Measurements from ENCODE around the gene CARD19. TPM values are rescaled to one million over a fixed set of nuclear protein-coding genes. Genes with fewer than 3 reads are reported as not detected.

CARD19 gene
- total RNA-seq, 1 donor from 2014 or later: 24.5 TPM

DNA sequence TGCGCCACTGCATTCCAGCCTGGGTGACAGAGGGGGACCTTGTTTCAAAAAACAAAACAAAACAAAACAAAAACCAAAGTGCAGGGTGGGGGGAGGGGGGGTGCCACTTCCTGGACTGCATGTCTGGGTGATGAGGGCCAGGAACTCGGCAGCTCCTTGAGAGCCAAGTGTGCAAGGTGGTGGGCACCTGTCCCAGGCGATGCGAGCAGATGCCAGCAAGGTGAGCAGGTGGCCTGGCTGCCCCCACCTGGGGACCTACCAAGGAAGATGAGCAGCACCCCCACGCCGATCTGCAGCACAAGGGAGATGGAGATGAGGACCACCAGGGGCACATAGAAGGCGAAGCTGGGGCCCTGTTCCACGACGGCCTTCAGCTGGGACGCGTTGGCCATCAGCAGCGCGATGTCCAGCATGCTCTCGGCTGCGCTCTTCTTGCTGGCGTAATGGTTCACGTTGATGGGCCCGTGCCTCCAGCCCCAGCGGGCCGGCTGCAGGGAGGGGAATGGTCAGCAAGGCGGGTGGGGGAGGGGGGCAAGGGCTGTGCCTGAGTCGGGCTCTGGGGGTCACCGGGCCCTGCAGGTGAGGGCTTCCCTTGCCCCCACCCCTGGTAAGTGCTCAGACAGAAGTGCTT, 30.2 kb downstream of the CARD19 start:
- Histone ChIP-seq H3K36me3 (ENCODE audit: control insufficient read depth in 3 of 3, insufficient read depth in 3 of 3, low read length in 3 of 3) (peaks cover 18 to 25% (median 23%) of the 10 kb centered on the region in 3 donors), H3K9me3 (ENCODE audit: control insufficient read depth in 3 of 3, low read length in 3 of 3) (no peaks in the 10 kb centered on the region), H3K9ac (ENCODE audit: low read depth in 1 of 3, low read length in 3 of 3) (peak overlapping the region in 2 of 3 donors; percentile 34 to 66), H3K4me3 (ENCODE audit: low read length in 3 of 3) (peak overlapping the region in 1 of 3 donors; percentile 30), H3K27ac (ENCODE audit: low read depth, low read length) (peak overlapping the region; percentile 70), H3K4me1 (ENCODE audit: control insufficient read depth in 3 of 3, insufficient read depth in 3 of 3, low read length in 3 of 3) (peaks cover 54 to 61% (median 60%) of the 10 kb centered on the region in 3 donors), H3K27me3 (ENCODE audit: control insufficient read depth in 3 of 3, insufficient read depth in 3 of 3, low read length in 3 of 3) (no peaks in the 10 kb centered on the region)

DNA sequence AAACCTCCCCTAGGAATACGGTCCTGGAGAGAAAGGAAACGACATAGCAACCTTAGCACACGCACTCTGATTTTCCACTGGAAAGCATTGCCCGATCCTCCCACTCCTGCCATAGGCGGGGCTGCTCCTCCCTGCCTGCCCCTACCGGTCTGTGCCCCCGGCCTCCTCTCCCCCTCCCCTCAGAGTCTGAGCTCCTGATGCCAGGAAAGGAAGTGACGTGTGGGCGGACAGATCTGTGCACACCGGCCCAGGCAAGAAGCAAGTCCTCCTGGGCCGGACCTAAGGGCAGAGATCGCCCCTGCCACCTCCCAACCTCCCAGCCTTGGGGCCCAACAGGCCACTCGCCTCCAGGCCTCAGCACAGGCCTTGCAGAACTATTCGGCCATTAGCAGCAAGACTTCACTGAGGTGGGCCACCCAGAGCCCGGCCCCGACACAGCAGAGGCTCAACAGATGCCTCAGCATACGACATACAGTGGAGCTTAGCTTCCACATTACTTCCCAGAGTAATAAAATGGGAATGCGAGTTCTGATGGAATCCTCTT, 30.9 kb downstream of the CARD19 start:
- Histone ChIP-seq H3K9me3 (ENCODE audit: control insufficient read depth in 3 of 3, low read length in 3 of 3) (no peaks in the 10 kb centered on the region), H3K4me1 (ENCODE audit: control insufficient read depth in 3 of 3, insufficient read depth in 3 of 3, low read length in 3 of 3) (peaks cover 61 to 66% (median 62%) of the 10 kb centered on the region in 3 donors), H3K4me3 (ENCODE audit: low read length in 3 of 3) (peak overlapping the region in 1 of 3 donors; percentile 30), H3K9ac (ENCODE audit: low read depth in 1 of 3, low read length in 3 of 3) (peak overlapping the region; percentile 34 to 70 (median 66)), H3K27ac (ENCODE audit: low read depth, low read length) (peak overlapping the region; percentile 70), H3K36me3 (ENCODE audit: control insufficient read depth in 3 of 3, insufficient read depth in 3 of 3, low read length in 3 of 3) (peaks cover 14 to 20% (median 18%) of the 10 kb centered on the region in 3 donors), H3K27me3 (ENCODE audit: control insufficient read depth in 3 of 3, insufficient read depth in 3 of 3, low read length in 3 of 3) (no peaks in the 10 kb centered on the region)

DNA sequence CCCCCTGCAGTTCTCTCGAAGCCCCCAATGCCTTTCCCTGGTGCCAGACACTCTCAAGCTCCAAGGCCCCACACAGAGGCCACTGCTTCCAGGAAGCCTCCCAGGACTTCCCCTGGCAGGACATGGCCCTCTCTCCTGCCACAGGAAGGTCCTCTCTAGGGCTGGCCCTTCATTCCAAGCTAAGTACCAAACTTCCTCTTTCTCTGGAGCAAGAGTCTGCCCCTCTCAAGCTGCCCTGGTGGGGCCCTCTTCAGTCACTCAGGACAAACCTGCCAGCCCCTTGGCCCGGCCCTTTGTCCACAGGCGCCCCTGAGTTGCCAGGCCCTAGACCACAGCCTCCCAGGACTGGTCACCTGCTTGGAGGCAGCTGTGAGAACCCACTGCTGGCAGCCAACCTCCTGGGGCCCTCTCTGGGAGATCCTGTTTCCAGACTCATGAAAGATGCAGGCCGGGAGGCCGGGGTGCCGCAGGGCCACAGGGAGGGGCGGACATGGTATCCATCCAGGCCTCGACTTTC, 31.4 kb downstream of the CARD19 start:
- Histone ChIP-seq H3K27me3 (ENCODE audit: control insufficient read depth in 3 of 3, insufficient read depth in 3 of 3, low read length in 3 of 3) (no peaks in the 10 kb centered on the region), H3K36me3 (ENCODE audit: control insufficient read depth in 3 of 3, insufficient read depth in 3 of 3, low read length in 3 of 3) (peaks cover 13 to 20% (median 16%) of the 10 kb centered on the region in 3 donors), H3K4me1 (ENCODE audit: control insufficient read depth in 3 of 3, insufficient read depth in 3 of 3, low read length in 3 of 3) (peaks cover 65 to 69% (median 67%) of the 10 kb centered on the region in 3 donors), H3K27ac (ENCODE audit: low read depth, low read length) (peak overlapping the region; percentile 70), H3K9me3 (ENCODE audit: control insufficient read depth in 3 of 3, low read length in 3 of 3) (no peaks in the 10 kb centered on the region), H3K9ac (ENCODE audit: low read depth in 1 of 3, low read length in 3 of 3) (peak overlapping the region; percentile 50 to 70 (median 66)), H3K4me3 (ENCODE audit: low read length in 3 of 3) (peak overlapping the region in 1 of 3 donors; percentile 4)

DNA sequence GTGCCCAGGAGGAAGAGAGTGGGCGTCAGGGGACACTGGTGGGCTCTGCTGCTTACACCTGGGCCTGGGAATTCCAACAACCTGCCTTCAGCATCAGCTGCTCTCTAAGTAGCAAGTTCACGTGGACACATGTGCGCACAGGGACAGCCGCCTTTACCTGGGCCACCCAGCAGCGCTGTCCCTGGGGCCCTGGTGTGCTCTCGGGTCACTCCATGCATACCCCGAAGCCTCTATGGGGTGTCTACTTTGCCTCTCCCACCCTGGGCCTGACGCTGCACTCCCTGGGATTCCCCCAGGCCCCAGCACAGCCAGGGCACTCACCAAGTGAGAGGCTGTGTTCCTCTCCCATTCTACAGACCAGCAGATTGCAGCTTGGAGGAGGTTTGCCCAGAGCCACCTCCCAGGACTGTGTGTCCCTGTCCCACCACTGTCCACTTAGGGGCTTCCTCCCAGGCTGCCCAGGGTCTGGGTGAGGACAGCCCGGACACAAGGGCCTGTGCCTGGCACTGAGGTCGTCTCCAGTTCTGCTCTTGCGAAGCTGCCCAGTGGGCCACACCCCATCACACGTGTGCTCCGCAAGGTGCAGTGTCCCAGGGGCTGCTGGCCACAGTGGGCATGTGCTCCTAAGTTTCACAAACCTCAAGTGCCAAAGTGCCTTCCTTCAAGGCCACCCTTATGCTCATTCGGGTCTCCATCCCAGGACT, 32.1 kb downstream of the CARD19 start:
- no peaks in the 10 kb centered on the region for H3K27me3 ChIP-seq (ENCODE audit: control insufficient read depth in 3 of 3, insufficient read depth in 3 of 3, low read length in 3 of 3)
- peaks cover 11 to 20% (median 16%) of the 10 kb centered on the region in 3 donors for H3K36me3 ChIP-seq (ENCODE audit: control insufficient read depth in 3 of 3, insufficient read depth in 3 of 3, low read length in 3 of 3)
- peak overlapping the region in 2 of 3 donors; percentile 50 to 66 for H3K9ac ChIP-seq (ENCODE audit: low read depth in 1 of 3, low read length in 3 of 3)
- peaks cover 67 to 73% (median 71%) of the 10 kb centered on the region in 3 donors for H3K4me1 ChIP-seq (ENCODE audit: control insufficient read depth in 3 of 3, insufficient read depth in 3 of 3, low read length in 3 of 3)
- peak overlapping the region; percentile 70 for H3K27ac ChIP-seq (ENCODE audit: low read depth, low read length)
- peak overlapping the region in 1 of 3 donors; percentile 4 for H3K4me3 ChIP-seq (ENCODE audit: low read length in 3 of 3)
- no peaks in the 10 kb centered on the region for H3K9me3 ChIP-seq (ENCODE audit: control insufficient read depth in 3 of 3, low read length in 3 of 3)

DNA sequence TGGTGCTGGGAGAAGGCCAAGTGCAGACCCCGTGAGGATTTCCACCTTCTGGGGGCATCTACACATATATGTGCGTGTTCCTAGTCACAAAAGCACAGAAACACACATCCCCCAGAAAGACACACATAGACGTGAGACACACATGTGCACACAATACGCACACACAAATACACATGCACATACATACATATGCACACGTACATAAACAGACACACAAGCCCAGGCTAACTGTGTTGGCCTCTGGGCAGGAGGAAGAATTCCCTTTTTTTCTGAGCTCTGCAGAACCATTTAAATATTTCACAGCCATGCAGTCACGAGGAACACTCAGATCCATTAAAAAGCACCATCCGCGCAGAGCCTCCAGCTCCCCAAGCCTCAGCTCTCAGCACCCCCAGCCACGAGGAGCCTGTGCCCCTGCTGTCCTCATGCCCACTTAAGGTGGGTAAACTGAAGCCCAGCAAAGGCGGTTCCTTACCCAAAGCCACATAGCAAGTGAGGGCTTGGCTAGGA, 32.8 kb downstream of the CARD19 start:
- Histone ChIP-seq H3K4me1 (ENCODE audit: control insufficient read depth in 3 of 3, insufficient read depth in 3 of 3, low read length in 3 of 3) (peaks cover 70 to 77% (median 75%) of the 10 kb centered on the region in 3 donors), H3K4me3 (ENCODE audit: low read length in 3 of 3) (no peak overlapping the region), H3K27me3 (ENCODE audit: control insufficient read depth in 3 of 3, insufficient read depth in 3 of 3, low read length in 3 of 3) (no peaks in the 10 kb centered on the region), H3K36me3 (ENCODE audit: control insufficient read depth in 3 of 3, insufficient read depth in 3 of 3, low read length in 3 of 3) (peaks cover 8 to 15% (median 11%) of the 10 kb centered on the region in 3 donors), H3K9me3 (ENCODE audit: control insufficient read depth in 3 of 3, low read length in 3 of 3) (no peaks in the 10 kb centered on the region), H3K27ac (ENCODE audit: low read depth, low read length) (peak overlapping the region; percentile 70), H3K9ac (ENCODE audit: low read depth in 1 of 3, low read length in 3 of 3) (peak overlapping the region in 2 of 3 donors; percentile 61 to 66)

DNA sequence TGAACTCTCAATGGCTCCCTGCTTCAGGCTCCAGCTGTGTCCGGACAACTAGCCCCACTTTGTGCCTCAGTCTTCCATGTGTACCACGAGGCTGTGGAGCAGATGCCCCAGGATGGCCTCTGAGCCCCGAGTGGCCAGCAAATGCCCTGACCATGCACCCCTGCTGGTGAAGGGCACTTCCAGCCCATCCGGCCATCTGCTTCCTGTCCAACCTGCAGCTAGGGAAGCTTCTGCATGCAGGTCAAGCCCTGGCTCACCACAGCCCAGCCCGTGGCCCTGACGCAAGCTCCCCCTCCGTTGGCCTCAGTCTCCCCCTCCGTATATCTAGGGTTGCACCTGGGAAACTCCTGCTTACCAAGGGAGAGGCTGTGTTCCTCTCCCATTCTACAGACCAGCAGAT, 33.3 kb downstream of the CARD19 start:
- Histone ChIP-seq H3K9ac (ENCODE audit: low read depth in 1 of 3, low read length in 3 of 3) (peak overlapping the region; percentile 50 to 61 (median 57)), H3K27me3 (ENCODE audit: control insufficient read depth in 3 of 3, insufficient read depth in 3 of 3, low read length in 3 of 3) (no peaks in the 10 kb centered on the region), H3K9me3 (ENCODE audit: control insufficient read depth in 3 of 3, low read length in 3 of 3) (no peaks in the 10 kb centered on the region), H3K4me1 (ENCODE audit: control insufficient read depth in 3 of 3, insufficient read depth in 3 of 3, low read length in 3 of 3) (peaks cover 70 to 77% (median 75%) of the 10 kb centered on the region in 3 donors), H3K27ac (ENCODE audit: low read depth, low read length) (peak overlapping the region; percentile 94), H3K4me3 (ENCODE audit: low read length in 3 of 3) (peak overlapping the region in 1 of 3 donors; percentile 27), H3K36me3 (ENCODE audit: control insufficient read depth in 3 of 3, insufficient read depth in 3 of 3, low read length in 3 of 3) (peaks cover 4 to 11% (median 7%) of the 10 kb centered on the region in 3 donors)

DNA sequence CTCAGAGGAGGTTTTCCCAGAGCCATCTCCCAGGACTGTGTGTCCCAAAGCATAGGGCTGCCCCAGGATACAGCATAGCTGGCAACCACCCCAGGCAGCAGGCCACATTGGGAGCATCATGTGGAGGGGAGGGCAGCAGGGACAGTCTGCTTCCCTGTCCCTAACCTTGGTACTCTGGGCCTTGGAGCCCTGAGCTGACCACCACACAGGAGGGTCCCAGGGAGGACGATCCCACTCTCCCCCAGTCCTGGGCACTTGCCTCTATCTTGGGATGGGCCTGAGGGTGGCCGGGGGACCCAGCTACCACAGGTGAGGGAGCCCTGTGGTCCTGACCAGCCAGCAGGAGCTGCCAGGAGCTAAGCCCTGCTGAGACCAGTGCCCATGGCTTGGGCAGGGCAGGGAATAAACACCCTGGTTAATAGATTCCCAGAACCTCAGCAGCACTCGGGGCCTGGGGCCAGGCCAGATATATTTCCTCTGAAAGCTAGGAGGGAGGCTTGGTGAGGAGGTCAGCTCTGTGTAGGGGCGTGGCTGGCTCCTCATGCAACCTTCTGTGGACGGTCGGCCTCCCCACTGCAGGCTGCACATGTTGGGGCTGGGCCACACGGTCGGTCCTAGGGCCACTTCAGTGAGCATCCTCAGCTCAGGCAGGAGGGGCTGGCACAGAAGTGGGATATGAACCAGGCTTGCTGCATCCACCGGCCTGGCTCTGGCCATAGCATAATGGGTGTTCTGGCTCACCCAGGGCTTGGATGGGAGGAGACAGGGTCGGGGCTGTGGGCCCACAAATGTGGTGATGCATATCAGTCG, 33.9 kb downstream of the CARD19 start:
- peak overlapping the region in 1 of 3 donors; percentile 27 for H3K4me3 ChIP-seq (ENCODE audit: low read length in 3 of 3)

DNA sequence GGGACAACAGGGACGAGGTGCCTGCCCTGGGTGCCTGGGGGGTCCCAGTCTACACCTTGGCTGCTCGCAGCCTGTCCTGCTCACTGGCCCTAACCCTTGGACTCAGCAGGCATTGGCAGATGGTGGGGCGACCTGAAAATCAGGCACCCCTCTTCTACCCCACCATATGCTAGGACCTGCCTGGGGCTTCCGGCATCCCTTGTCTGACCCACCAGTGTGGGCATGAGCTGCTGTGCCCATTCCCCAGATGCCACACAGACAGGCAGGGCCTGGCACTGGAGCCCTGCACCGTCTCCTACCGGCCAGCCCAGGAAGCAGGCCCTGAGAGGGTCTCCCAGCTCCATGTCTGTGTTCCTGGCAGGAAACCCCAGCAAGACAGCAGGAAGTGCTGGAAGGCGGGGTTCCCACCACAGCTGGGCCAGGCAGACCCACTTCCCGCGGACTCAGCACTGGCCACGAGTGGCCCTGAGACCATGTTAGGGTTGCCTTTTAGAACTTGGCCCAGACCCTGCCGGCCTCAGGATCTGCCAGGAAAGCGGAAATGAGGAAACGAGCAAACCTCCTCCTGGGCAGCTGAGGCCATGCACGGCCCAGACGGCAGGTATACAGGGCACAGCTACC, 35.0 kb downstream of the CARD19 start:
- peak overlapping the region; percentile 94 for H3K27ac ChIP-seq (ENCODE audit: low read depth, low read length)
- H3K4me1 ChIP-seq (ENCODE audit: control insufficient read depth in 3 of 3, insufficient read depth in 3 of 3, low read length in 3 of 3): peaks cover 86 to 89% (median 87%) of the 10 kb centered on the region in 3 donors
- H3K9me3 ChIP-seq (ENCODE audit: control insufficient read depth in 3 of 3, low read length in 3 of 3): no peaks in the 10 kb centered on the region
- peaks cover 0 to 2% (median 0%) of the 10 kb centered on the region in 3 donors for H3K36me3 ChIP-seq (ENCODE audit: control insufficient read depth in 3 of 3, insufficient read depth in 3 of 3, low read length in 3 of 3)
- no peaks in the 10 kb centered on the region for H3K27me3 ChIP-seq (ENCODE audit: control insufficient read depth in 3 of 3, insufficient read depth in 3 of 3, low read length in 3 of 3)
- peak overlapping the region in 2 of 3 donors; percentile 41 to 91 for H3K4me3 ChIP-seq (ENCODE audit: low read length in 3 of 3)
- H3K9ac ChIP-seq (ENCODE audit: low read depth in 1 of 3, low read length in 3 of 3): peak overlapping the region; percentile 27 to 57 (median 51)

More for the DNA sequence above, 33.9 kb downstream of the CARD19 start:
- peak overlapping the region; percentile 94 for H3K27ac ChIP-seq (ENCODE audit: low read depth, low read length)
- no peaks in the 10 kb centered on the region for H3K27me3 ChIP-seq (ENCODE audit: control insufficient read depth in 3 of 3, insufficient read depth in 3 of 3, low read length in 3 of 3)
- H3K36me3 ChIP-seq (ENCODE audit: control insufficient read depth in 3 of 3, insufficient read depth in 3 of 3, low read length in 3 of 3): peaks cover under 1 to 6% (median 2%) of the 10 kb centered on the region in 3 donors
- peak overlapping the region; percentile 50 to 57 (median 51) for H3K9ac ChIP-seq (ENCODE audit: low read depth in 1 of 3, low read length in 3 of 3)
- no peaks in the 10 kb centered on the region for H3K9me3 ChIP-seq (ENCODE audit: control insufficient read depth in 3 of 3, low read length in 3 of 3)
- H3K4me1 ChIP-seq (ENCODE audit: control insufficient read depth in 3 of 3, insufficient read depth in 3 of 3, low read length in 3 of 3): peaks cover 76 to 83% (median 80%) of the 10 kb centered on the region in 3 donors
